Naive thymus-derived CD4-positive, alpha-beta T cell (primary cell): ENCODE results near the gene RHCG. TPM values are rescaled to one million over a fixed set of nuclear protein-coding genes. Genes with fewer than 3 reads are reported as not detected.

Source experiments
- ATAC-seq: fragments of 150-1000 bp; cut with Tn5 transposase; 2 replicates; pipeline ENCODE4 v1.10.0; 2021; ENCODE audit warnings: mild to moderate bottlenecking, moderate library complexity
- CTCF ChIA-PET: fragments of 350-600 bp; sonication (Branson Sonifier 250); formaldehyde crosslinking; loops from one replicate; lab custom pipeline; 2021; ENCODE audit warnings: antibody characterized with exemption; lab: Charles Lee
- POLR2A ChIA-PET: fragments of 350-600 bp; sonication (Branson Sonifier 250); formaldehyde crosslinking; loops from one replicate; lab custom pipeline; 2021; ENCODE audit warnings: antibody characterized with exemption, inconsistent platforms; lab: Charles Lee
- DNase-seq, 9 donors: peaks; one replicate each; pipeline versions ENCODE4 v3.0.0 to v3.0.0-alpha.2; 2020 to 2022; ENCODE audit warnings: mixed read lengths in 1 of 9
- H3K27ac ChIP-seq: one replicate; pipeline ENCODE4 v1.7.0; 2013; ENCODE audit warnings: mild to moderate bottlenecking, low read depth, low read length, moderate library complexity
- H3K27me3 ChIP-seq, 2 donors: one replicate each; pipeline ENCODE4 v1.7.0; 2013; ENCODE audit warnings: low read length in 2 of 2, mild to moderate bottlenecking in 2 of 2, moderate library complexity in 2 of 2; ENCODE audit not compliant: control insufficient read depth in 2 of 2, insufficient read depth in 2 of 2
- H3K36me3 ChIP-seq, 3 experiments: 1 replicate in 2 of 3; 2 replicates in 1 of 3; pipeline ENCODE4 v1.7.0; 2013; ENCODE audit warnings: low read length in 3 of 3, mild to moderate bottlenecking in 3 of 3, moderate library complexity in 1 of 3; ENCODE audit not compliant: insufficient read depth in 3 of 3, control insufficient read depth in 2 of 3
- H3K4me1 ChIP-seq, 2 donors: one replicate each; pipeline ENCODE4 v1.7.0; 2013; ENCODE audit warnings: low read length in 2 of 2, mild to moderate bottlenecking in 2 of 2, moderate library complexity in 1 of 2; ENCODE audit not compliant: control insufficient read depth in 2 of 2, insufficient read depth in 2 of 2
- H3K4me3 ChIP-seq: 2 replicates; pipeline ENCODE4 v1.7.0; 2013; ENCODE audit warnings: mild to moderate bottlenecking, low read length
- H3K9me3 ChIP-seq, 3 experiments: 1 replicate in 2 of 3; 2 replicates in 1 of 3; pipeline ENCODE4 v1.7.0; 2013; ENCODE audit warnings: low read length in 3 of 3; ENCODE audit not compliant: control insufficient read depth in 2 of 3
- H3K27ac Mint-ChIP-seq, 9 donors: one replicate each; pipeline ENCODE4 v1.8.0; 2020 to 2022; ENCODE audit warnings: mixed read lengths in 9 of 9, mild to moderate bottlenecking in 8 of 9, moderate library complexity in 5 of 9, inconsistent platforms in 2 of 9
- H3K27me3 Mint-ChIP-seq, 5 donors: one replicate each; pipeline ENCODE4 v1.8.0; 2021 to 2022; ENCODE audit warnings: mixed read lengths in 5 of 5, mild to moderate bottlenecking in 1 of 5
- H3K36me3 Mint-ChIP-seq, 5 donors: one replicate each; pipeline ENCODE4 v1.8.0; 2020 to 2022; ENCODE audit warnings: mixed read lengths in 5 of 5, mild to moderate bottlenecking in 3 of 5, inconsistent platforms in 1 of 5
- H3K4me1 Mint-ChIP-seq, 7 donors: one replicate each; pipeline ENCODE4 v1.8.0; 2020 to 2022; ENCODE audit warnings: mixed read lengths in 7 of 7, mild to moderate bottlenecking in 3 of 7, inconsistent platforms in 1 of 7
- H3K4me3 Mint-ChIP-seq, 10 donors: one replicate each; pipeline ENCODE4 v1.8.0; 2020 to 2022; ENCODE audit warnings: mild to moderate bottlenecking in 10 of 10, mixed read lengths in 10 of 10, moderate library complexity in 6 of 10, inconsistent platforms in 2 of 10
- H3K9me3 Mint-ChIP-seq, 11 donors: one replicate each; pipeline ENCODE4 v1.8.0; 2020 to 2022; ENCODE audit warnings: mixed read lengths in 11 of 11, mild to moderate bottlenecking in 4 of 11, inconsistent platforms in 1 of 11, moderate library complexity in 1 of 11
- intact Hi-C, 2 donors: fragments of 100-400 bp; cut with micrococcal nuclease; formaldehyde crosslinking; loops; one replicate each; pipeline ENCODE4 v1.15.1; 2023
- polyA plus RNA-seq, 2 donors: library from polyadenylated mRNA; unstranded; fragments of 300-500 nt; fragmentation: Illumina TruSeq; gene quantifications; one replicate each; pipeline ENCODE4 v1.2.3, GENCODE V29; 2021
- total RNA-seq, 6 experiments: library from RNA in 5 of 6; stranded (reverse) in 5 of 6; gene quantifications; 1 replicate in 5 of 6; 2 replicates in 1 of 6; pipeline ENCODE4 v1.2.3 and lab custom pipeline; 2021 to 2026

The RHCG gene
- total and polyA plus RNA-seq, 7 experiments from 2014 or later: not detected

DNA sequence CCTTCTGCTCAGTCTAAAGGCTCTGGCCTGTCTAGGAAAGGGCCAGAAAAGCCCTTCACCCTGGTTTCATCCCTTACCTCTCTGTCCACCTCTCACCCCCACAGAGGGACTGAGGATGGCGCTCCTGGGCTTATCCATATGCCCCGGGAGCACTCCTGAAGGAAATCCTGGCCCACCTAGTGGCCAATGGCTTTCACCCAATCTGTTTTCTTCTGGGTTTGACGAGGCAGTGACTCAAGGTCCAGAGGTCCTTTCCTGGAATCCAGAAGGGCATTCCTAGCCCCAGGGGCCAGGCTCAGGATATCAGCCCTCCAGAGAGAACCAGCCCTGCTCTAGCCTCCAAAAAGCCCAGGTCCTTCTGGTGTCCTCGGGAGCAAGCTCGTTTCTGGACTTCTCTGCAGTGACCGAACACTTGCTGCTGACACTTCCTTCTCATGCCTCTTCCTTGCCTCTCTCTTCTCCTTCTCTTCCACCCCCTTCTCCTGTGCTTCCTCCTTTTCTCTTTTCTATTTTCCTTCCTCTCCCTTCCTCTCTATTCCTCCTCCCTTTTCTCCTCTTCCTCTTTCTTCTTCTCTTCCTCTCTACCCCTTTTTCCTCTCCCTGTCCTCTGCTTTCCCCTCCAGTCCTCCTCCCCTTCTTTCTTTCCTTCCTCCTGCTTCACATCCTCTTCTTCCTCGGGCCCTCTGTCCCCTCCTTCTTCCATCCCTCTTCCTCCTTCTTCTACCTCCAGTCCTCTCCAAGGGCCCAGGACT, 59.6 kb downstream of the RHCG start:
- Mint-ChIP-seq H3K27ac (no peak overlapping the region), H3K4me1 (peaks cover 0 to 5% (median 0%) of the 10 kb centered on the region in 7 donors), H3K9me3 (no peaks in the 10 kb centered on the region), H3K4me3 (no peak overlapping the region), H3K27me3 (peaks cover 12 to 40% (median 33%) of the 10 kb centered on the region in 5 donors), H3K36me3 (no peaks in the 10 kb centered on the region)
- Histone ChIP-seq H3K4me1 (no peaks in the 10 kb centered on the region), H3K27ac (no peak overlapping the region), H3K4me3 (no peak overlapping the region), H3K9me3 (no peaks in the 10 kb centered on the region), H3K36me3 (no peaks in the 10 kb centered on the region), H3K27me3 (no peaks in the 10 kb centered on the region)
- ATAC-seq: no peak
- intact Hi-C loops: no loop called here
- ChIA-PET POLR2A (no interaction called here), CTCF (interaction anchor here (0.6 to 1.4 kb wide), 2 partner anchors 78 to 230 kb away, joined by 3 to 5 read pairs; no protein-coding TSS in a partner anchor)
- no peak for DNase-seq

DNA sequence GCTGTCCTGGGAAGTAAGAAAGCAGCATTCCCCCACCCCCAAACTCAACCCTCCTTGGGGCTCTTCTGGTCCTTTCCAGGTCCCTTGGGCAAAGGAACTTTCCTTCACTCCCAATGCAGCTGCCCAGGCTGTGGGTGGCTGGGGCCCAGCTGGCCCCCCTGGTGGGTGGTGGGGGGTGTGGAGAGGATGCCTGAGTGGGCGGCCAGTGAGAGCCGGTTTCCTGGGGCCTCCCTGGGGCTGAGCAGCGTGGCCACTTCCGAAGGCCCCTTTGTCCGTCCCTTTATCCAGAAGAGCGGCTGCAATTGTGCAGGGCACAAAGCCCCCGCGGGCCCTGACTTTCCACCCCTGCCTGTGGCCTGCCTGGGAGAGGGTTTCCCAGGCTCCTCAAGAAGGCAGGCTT, 61.0 kb downstream of the RHCG start:
- peaks cover 2 to 5% (median 4%) of the 10 kb centered on the region in 7 donors for H3K4me1 Mint-ChIP-seq

DNA sequence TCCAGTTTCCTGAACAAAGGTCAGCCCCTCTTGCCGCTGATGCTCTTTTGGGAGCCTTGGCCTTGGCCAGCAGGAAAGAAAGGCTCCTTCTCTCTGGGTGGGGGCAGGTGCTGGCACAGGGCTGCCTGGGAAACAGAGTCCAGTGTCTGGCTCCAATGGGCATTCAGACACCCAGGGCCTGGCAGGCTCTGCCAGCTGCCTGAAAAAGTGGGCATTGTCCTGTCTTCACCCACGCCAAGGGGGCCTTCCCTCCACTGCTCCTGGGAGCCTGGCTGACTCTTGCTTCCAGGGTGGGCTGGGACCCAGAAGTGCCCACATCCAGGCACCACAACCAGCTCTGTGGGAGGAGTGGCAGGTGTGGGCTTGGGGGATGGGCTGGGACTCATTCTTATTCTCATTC, 62.7 kb downstream of the RHCG start:
- no peaks in the 10 kb centered on the region for H3K36me3 ChIP-seq
- no peaks in the 10 kb centered on the region for H3K4me1 ChIP-seq
- Mint-ChIP-seq H3K4me1 (peaks cover 3 to 10% (median 6%) of the 10 kb centered on the region in 7 donors), H3K27ac (no peak overlapping the region), H3K36me3 (no peaks in the 10 kb centered on the region), H3K27me3 (peaks cover 20 to 41% (median 34%) of the 10 kb centered on the region in 5 donors), H3K4me3 (no peak overlapping the region), H3K9me3 (no peaks in the 10 kb centered on the region)
- ChIA-PET POLR2A (no interaction called here), CTCF (interaction anchor here (1.3 to 1.4 kb wide), 2 partner anchors 75 to 227 kb away, joined by 4 to 12 read pairs; no protein-coding TSS in a partner anchor)
- H3K27ac ChIP-seq: no peak overlapping the region
- no peak overlapping the region for H3K4me3 ChIP-seq
- DNase-seq (no peak), ATAC-seq (no peak)
- no peaks in the 10 kb centered on the region for H3K27me3 ChIP-seq
- intact Hi-C loops: no loop called here
- H3K9me3 ChIP-seq: no peaks in the 10 kb centered on the region

More for the DNA sequence above, 61.0 kb downstream of the RHCG start:
- H3K4me3 ChIP-seq: no peak overlapping the region
- Mint-ChIP-seq H3K27me3 (peaks cover 19 to 41% (median 33%) of the 10 kb centered on the region in 5 donors), H3K9me3 (no peaks in the 10 kb centered on the region), H3K36me3 (no peaks in the 10 kb centered on the region), H3K4me3 (no peak overlapping the region), H3K27ac (no peak overlapping the region)
- H3K27me3 ChIP-seq: no peaks in the 10 kb centered on the region
- CTCF ChIA-PET: interaction anchor here (1.3 kb wide), 1 partner anchor 229 kb away, joined by 4 read pairs; no protein-coding TSS in a partner anchor
- no peaks in the 10 kb centered on the region for H3K4me1 ChIP-seq
- H3K9me3 ChIP-seq: no peaks in the 10 kb centered on the region
- DNase-seq (no peak), ATAC-seq (no peak)
- intact Hi-C loops: no loop called here
- no peaks in the 10 kb centered on the region for H3K36me3 ChIP-seq
- no peak overlapping the region for H3K27ac ChIP-seq
- POLR2A ChIA-PET: no interaction called here

DNA sequence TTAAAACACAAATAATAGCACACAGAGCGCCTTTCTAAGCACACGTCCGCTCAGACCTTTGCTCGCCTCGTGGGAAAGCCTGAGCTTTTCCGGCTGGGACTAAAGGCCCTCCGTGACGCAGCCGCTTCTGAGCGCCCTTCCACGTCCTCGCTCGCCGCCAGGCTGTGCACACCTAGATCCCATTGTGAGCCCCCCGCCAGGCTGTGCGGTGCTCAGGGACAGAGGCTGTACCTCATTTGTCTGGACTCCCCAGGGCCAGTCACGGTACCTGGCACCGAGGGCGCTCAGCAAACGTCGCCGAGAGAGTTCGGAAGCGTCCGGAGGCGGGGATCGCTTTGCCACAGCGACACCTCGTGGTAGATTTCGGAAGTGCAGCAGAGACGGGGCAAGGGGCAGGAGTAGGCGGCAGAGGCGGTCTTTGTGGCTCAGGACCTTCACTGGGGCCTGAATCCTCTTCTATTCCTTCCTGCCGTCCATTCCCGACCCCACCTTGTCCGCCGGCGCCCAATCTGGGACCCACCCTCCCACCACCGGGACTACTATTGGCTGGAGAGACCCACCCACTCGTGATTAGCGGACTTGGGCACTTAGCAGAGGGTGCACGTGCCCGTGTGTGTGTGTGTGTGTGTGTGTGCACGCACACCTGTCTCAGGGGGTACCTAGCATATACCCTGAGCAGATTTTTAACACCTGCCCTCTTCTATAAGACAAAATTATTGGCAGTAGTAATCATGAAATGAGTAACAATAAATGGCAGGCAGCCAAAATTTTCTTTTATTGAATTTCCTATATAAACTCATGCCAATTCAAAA, 65.6 kb downstream of the RHCG start:
- POLR2A ChIA-PET: interaction anchor here (0.8 kb wide), 1 partner anchor 71 kb away, joined by 3 read pairs; no protein-coding TSS in a partner anchor
- H3K9me3 Mint-ChIP-seq: no peaks in the 10 kb centered on the region
- Histone ChIP-seq H3K36me3 (no peaks in the 10 kb centered on the region), H3K27ac (no peak overlapping the region), H3K27me3 (no peaks in the 10 kb centered on the region), H3K4me3 (peak overlapping the region; percentile 49), H3K9me3 (no peaks in the 10 kb centered on the region), H3K4me1 (no peaks in the 10 kb centered on the region)
- peak overlapping the region in 3 of 9 donors; percentile 62 to 78 (median 71) for H3K27ac Mint-ChIP-seq
- DNase-seq: peak; percentile 54 to 96 (median 79)
- H3K27me3 Mint-ChIP-seq: peaks cover 17 to 27% (median 20%) of the 10 kb centered on the region in 5 donors
- peaks cover 0 to 2% (median 0%) of the 10 kb centered on the region in 5 donors for H3K36me3 Mint-ChIP-seq
- peak overlapping the region; percentile 64 to 89 (median 84) for H3K4me3 Mint-ChIP-seq
- CTCF ChIA-PET: interaction anchor here (0.9 to 3.2 kb wide), 5 partner anchors 10 to 224 kb away, joined by 3 to 57 read pairs (median 3); no protein-coding TSS in a partner anchor
- H3K4me1 Mint-ChIP-seq: peaks cover 3 to 10% (median 6%) of the 10 kb centered on the region in 7 donors
- intact Hi-C loops: loop anchor here (1.0 kb wide), 3 partner anchors 14 to 223 kb away; no protein-coding TSS in a partner anchor
- peak; percentile 94 for ATAC-seq

DNA sequence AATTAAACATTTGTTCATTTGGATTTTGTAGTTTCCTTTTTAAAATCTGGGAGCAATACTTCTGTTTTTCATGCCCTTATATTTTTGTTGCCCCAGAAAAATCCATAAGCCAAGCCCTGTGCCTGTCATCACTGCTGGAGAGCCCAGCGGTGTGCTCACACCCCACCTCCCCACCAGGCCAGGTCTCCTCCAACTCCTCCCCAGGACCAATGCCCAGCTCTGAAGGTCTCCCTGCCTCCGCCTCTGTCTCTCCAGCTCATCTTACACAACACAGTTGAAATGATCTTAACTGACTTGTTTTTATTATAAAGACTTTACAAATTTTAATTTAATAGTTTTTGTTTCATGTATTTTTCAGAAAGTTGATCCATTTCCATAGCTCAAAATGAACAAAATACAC, 66.4 kb downstream of the RHCG start:
- no peaks in the 10 kb centered on the region for H3K9me3 Mint-ChIP-seq
- H3K9me3 ChIP-seq: no peaks in the 10 kb centered on the region
- H3K4me1 Mint-ChIP-seq: peaks cover 3 to 10% (median 6%) of the 10 kb centered on the region in 7 donors
- H3K36me3 Mint-ChIP-seq: peaks cover 0 to 3% (median 0%) of the 10 kb centered on the region in 5 donors
- ChIA-PET POLR2A (interaction anchor here (0.8 kb wide), 1 partner anchor 71 kb away, joined by 3 read pairs; no protein-coding TSS in a partner anchor), CTCF (interaction anchor here (0.9 to 3.2 kb wide), 4 partner anchors 9 to 223 kb away, joined by 3 to 57 read pairs (median 4); no protein-coding TSS in a partner anchor)
- no peak overlapping the region for H3K4me3 ChIP-seq
- H3K27me3 ChIP-seq: no peaks in the 10 kb centered on the region
- H3K27ac Mint-ChIP-seq: peak overlapping the region in 1 of 9 donors; percentile 1
- DNase-seq (no peak), ATAC-seq (no peak)
- no peaks in the 10 kb centered on the region for H3K4me1 ChIP-seq
- intact Hi-C loops: loop anchor here (1.0 kb wide), 3 partner anchors 14 to 223 kb away; no protein-coding TSS in a partner anchor
- peak overlapping the region in 5 of 10 donors; percentile 30 to 88 (median 87) for H3K4me3 Mint-ChIP-seq
- H3K36me3 ChIP-seq: no peaks in the 10 kb centered on the region
- no peak overlapping the region for H3K27ac ChIP-seq
- peaks cover 15 to 26% (median 20%) of the 10 kb centered on the region in 5 donors for H3K27me3 Mint-ChIP-seq

DNA sequence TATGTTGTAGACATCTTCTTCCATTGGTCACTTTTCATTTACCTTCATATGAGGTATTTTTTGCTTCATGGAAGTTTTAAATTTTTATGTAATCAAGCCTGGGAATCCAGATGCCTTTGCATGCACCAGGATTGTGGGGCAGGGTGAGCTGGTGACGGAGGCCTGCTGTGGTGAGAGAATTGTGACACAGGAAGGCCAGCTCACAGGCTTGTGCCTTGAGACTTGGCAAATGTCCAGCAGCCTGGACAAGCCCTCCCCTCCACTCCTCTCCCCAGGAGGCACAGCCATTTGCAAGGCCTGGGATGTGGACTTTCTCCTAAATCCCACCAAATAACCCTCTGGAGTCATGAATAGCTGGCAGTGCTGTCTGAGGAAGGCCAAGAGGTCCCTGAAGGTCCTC, 67.4 kb downstream of the RHCG start:
- Mint-ChIP-seq H3K4me1 (peaks cover 3 to 10% (median 6%) of the 10 kb centered on the region in 7 donors), H3K27ac (no peak overlapping the region), H3K9me3 (no peaks in the 10 kb centered on the region), H3K27me3 (peaks cover 14 to 28% (median 20%) of the 10 kb centered on the region in 5 donors), H3K4me3 (peak overlapping the region in 1 of 10 donors; percentile 21), H3K36me3 (peaks cover 0 to 3% (median 0%) of the 10 kb centered on the region in 5 donors)
- Histone ChIP-seq H3K9me3 (no peaks in the 10 kb centered on the region), H3K27me3 (no peaks in the 10 kb centered on the region), H3K4me3 (no peak overlapping the region), H3K27ac (no peak overlapping the region), H3K4me1 (no peaks in the 10 kb centered on the region), H3K36me3 (no peaks in the 10 kb centered on the region)
- no peak for DNase-seq
- ChIA-PET CTCF (interaction anchor here (1.0 to 3.2 kb wide), 3 partner anchors 18 to 71 kb away, joined by 3 to 57 read pairs (median 4); no protein-coding TSS in a partner anchor), POLR2A (no interaction called here)
- no peak for ATAC-seq
- intact Hi-C loops: no loop called here
